ENCODE data around the gene KRT8. TPM values are rescaled to one million over a fixed set of nuclear protein-coding genes. Genes with fewer than 3 reads are reported as not detected.

Gene KRT8
- total and polyA plus RNA-seq, 2 of the 13 experiments (the other 11 are each of a cell fraction or from before 2014, with no cell fraction given), result 498 to 718 TPM

DNA sequence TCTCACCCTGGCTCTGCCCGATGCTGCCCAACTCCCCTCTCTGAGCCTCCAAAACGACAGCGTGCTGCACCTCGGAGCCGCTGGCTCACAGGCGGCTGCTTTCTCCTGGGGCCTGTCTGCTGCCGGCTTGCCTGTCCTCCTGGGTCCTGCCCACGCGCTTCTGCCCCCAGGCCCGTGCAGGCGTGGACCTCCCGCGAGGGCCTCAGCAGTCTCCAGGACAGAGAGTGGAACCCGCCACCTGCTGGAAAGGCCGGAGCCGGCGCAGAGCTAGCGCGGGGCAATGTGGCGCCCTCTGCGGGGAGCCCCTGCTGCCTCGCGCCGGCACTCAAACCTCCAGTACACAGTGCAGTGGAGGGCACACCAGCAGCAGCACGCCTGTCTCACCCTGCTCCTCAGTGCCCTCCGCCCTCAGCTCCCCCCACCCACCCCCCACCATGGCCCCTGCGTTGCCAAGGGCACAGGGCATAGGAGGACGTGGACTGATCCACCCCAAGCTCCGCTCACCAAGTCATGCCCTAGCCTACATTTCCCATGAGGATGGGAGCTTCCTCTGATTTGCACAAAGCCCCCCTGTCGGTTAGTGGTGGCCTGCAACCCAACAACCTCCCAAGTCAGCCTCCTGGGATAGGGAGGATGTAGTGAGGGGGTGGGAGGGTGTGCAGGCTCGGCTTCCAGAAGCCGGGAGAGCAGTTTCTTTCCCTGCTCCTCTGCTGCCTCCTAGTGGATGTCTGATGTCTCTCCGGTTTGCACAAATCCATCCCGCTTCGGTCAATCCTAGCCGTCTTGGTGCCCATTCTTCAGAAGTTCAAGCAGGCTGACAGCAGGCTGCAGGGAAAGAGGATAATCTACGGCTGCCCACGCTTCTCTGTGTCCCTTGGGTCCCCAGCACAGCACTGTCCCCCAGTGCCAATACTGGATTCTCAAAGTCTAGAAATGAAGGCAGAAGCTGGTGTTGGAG is 25.2 kb downstream of the KRT8 start (continued):
- TF ChIP-seq, protein P1, sequence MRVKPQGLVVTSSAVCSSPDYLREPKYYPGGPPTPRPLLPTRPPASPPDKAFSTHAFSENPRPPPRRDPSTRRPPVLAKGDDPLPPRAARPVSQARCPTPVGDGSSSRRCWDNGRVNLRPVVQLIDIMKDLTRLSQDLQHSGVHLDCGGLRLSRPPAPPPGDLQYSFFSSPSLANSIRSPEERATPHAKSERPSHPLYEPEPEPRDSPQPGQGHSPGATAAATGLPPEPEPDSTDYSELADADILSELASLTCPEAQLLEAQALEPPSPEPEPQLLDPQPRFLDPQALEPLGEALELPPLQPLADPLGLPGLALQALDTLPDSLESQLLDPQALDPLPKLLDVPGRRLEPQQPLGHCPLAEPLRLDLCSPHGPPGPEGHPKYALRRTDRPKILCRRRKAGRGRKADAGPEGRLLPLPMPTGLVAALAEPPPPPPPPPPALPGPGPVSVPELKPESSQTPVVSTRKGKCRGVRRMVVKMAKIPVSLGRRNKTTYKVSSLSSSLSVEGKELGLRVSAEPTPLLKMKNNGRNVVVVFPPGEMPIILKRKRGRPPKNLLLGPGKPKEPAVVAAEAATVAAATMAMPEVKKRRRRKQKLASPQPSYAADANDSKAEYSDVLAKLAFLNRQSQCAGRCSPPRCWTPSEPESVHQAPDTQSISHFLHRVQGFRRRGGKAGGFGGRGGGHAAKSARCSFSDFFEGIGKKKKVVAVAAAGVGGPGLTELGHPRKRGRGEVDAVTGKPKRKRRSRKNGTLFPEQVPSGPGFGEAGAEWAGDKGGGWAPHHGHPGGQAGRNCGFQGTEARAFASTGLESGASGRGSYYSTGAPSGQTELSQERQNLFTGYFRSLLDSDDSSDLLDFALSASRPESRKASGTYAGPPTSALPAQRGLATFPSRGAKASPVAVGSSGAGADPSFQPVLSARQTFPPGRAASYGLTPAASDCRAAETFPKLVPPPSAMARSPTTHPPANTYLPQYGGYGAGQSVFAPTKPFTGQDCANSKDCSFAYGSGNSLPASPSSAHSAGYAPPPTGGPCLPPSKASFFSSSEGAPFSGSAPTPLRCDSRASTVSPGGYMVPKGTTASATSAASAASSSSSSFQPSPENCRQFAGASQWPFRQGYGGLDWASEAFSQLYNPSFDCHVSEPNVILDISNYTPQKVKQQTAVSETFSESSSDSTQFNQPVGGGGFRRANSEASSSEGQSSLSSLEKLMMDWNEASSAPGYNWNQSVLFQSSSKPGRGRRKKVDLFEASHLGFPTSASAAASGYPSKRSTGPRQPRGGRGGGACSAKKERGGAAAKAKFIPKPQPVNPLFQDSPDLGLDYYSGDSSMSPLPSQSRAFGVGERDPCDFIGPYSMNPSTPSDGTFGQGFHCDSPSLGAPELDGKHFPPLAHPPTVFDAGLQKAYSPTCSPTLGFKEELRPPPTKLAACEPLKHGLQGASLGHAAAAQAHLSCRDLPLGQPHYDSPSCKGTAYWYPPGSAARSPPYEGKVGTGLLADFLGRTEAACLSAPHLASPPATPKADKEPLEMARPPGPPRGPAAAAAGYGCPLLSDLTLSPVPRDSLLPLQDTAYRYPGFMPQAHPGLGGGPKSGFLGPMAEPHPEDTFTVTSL (CRISPR knock-in tag; IDR thresholded peaks at IDR 0.05; ENCODE audit: borderline replicate concordance), result no peak
- TF ChIP-seq TMF1 (CRISPR knock-in tag; IDR thresholded peaks at IDR 0.05; ENCODE audit: low read depth), result peak; percentile 68; the same call in 1 of the 2 replicates
- TF ChIP-seq PLRG1 (conservative IDR thresholded peaks at IDR 0.05), result no peak
- 0 out of 2 replicates have a peak, but pooled peaks have one; percentile 33 for TF ChIP-seq SALL2 (CRISPR knock-in tag; IDR thresholded peaks at IDR 0.05)
- TF ChIP-seq ATF7-NPFF (CRISPR knock-in tag; IDR thresholded peaks at IDR 0.05; ENCODE audit: low read depth), result peak; percentile 22; the same call in 1 of the 2 replicates
- no peak for TF ChIP-seq MAFG (CRISPR knock-in tag; IDR thresholded peaks at IDR 0.05)
- TF ChIP-seq, protein P2, sequence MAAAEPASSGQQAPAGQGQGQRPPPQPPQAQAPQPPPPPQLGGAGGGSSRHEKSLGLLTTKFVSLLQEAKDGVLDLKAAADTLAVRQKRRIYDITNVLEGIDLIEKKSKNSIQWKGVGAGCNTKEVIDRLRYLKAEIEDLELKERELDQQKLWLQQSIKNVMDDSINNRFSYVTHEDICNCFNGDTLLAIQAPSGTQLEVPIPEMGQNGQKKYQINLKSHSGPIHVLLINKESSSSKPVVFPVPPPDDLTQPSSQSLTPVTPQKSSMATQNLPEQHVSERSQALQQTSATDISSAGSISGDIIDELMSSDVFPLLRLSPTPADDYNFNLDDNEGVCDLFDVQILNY (CRISPR knock-in tag; conservative IDR thresholded peaks at IDR 0.05), result no peak
- TF ChIP-seq, protein P3, sequence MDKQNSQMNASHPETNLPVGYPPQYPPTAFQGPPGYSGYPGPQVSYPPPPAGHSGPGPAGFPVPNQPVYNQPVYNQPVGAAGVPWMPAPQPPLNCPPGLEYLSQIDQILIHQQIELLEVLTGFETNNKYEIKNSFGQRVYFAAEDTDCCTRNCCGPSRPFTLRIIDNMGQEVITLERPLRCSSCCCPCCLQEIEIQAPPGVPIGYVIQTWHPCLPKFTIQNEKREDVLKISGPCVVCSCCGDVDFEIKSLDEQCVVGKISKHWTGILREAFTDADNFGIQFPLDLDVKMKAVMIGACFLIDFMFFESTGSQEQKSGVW (CRISPR knock-in tag; IDR thresholded peaks at IDR 0.05; ENCODE audit: borderline replicate concordance), result no peak
- no peak for TF ChIP-seq RARG (CRISPR knock-in tag; IDR thresholded peaks at IDR 0.05; ENCODE audit: low read depth)
- TF ChIP-seq ZIK1 (CRISPR knock-in tag; IDR thresholded peaks at IDR 0.05; ENCODE audit: borderline replicate concordance, low read depth), result no peak
- no peak for TF ChIP-seq EHMT2 (IDR thresholded peaks at IDR 0.05; ENCODE audit: borderline replicate concordance, low read depth, low read length)
- no peak for TF ChIP-seq SP140L (CRISPR knock-in tag; IDR thresholded peaks at IDR 0.05; ENCODE audit: borderline replicate concordance)
- no peak for TF ChIP-seq EZH2 (conservative IDR thresholded peaks at IDR 0.05; ENCODE audit: low read depth, low read length)
- no peak for TF ChIP-seq TSC22D2 (CRISPR knock-in tag; IDR thresholded peaks at IDR 0.05; ENCODE audit: borderline replicate concordance)
- no peak for TF ChIP-seq TCF7 (IDR thresholded peaks at IDR 0.05; ENCODE audit: low read depth)
- TF ChIP-seq, protein P4, sequence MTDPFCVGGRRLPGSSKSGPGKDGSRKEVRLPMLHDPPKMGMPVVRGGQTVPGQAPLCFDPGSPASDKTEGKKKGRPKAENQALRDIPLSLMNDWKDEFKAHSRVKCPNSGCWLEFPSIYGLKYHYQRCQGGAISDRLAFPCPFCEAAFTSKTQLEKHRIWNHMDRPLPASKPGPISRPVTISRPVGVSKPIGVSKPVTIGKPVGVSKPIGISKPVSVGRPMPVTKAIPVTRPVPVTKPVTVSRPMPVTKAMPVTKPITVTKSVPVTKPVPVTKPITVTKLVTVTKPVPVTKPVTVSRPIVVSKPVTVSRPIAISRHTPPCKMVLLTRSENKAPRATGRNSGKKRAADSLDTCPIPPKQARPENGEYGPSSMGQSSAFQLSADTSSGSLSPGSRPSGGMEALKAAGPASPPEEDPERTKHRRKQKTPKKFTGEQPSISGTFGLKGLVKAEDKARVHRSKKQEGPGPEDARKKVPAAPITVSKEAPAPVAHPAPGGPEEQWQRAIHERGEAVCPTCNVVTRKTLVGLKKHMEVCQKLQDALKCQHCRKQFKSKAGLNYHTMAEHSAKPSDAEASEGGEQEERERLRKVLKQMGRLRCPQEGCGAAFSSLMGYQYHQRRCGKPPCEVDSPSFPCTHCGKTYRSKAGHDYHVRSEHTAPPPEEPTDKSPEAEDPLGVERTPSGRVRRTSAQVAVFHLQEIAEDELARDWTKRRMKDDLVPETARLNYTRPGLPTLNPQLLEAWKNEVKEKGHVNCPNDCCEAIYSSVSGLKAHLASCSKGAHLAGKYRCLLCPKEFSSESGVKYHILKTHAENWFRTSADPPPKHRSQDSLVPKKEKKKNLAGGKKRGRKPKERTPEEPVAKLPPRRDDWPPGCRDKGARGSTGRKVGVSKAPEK (CRISPR knock-in tag; IDR thresholded peaks at IDR 0.05; ENCODE audit: borderline replicate concordance), result no peak
- TF ChIP-seq ZNF432 (CRISPR knock-in tag; IDR thresholded peaks at IDR 0.05; ENCODE audit: borderline replicate concordance), result no peak
- no peak for TF ChIP-seq MYNN (CRISPR knock-in tag; IDR thresholded peaks at IDR 0.05; ENCODE audit: low read depth)
